Midbrain (tissue), 1 donor: ENCODE data around the gene KIF13A.
"Not testable (repeated sequence)": the region's sequence is repeated elsewhere in the genome, so short reads cannot be mapped to it uniquely, and the experiment has no call there.

Source experiments
- DNase-seq: peaks from one replicate; lab custom pipeline; 2025; lab: John Stamatoyannopoulos, UW

The KIF13A gene

GRCh38 chr6:17900011-17900410, 87.4 kb downstream of the KIF13A start:
- DNase-seq = no peak

- DNase-seq = no peak
Observed at GRCh38 chr6:17899491-17899890, 87.9 kb downstream of the KIF13A start.

- no peak for DNase-seq
Observed at GRCh38 chr6:17897681-17898080, 89.8 kb downstream of the KIF13A start.

GRCh38 chr6:17894905-17895304, 92.5 kb downstream of the KIF13A start:
- DNase-seq = no peak

- DNase-seq = no peak
Observed at GRCh38 chr6:17894191-17894590, 93.2 kb downstream of the KIF13A start.

- no peak for DNase-seq
Observed at GRCh38 chr6:17892097-17892686, 95.2 kb downstream of the KIF13A start.

GRCh38 chr6:17890309-17890708, 97.1 kb downstream of the KIF13A start:
- DNase-seq = no peak

GRCh38 chr6:17889777-17890176, 97.7 kb downstream of the KIF13A start:
- not testable (repeated sequence) for DNase-seq

- no peak for DNase-seq
Observed at GRCh38 chr6:17886891-17887290, 100.5 kb downstream of the KIF13A start.

- no peak for DNase-seq
Observed at GRCh38 chr6:17885889-17886576, 101.4 kb downstream of the KIF13A start.

GRCh38 chr6:17884498-17885478, 102.6 kb downstream of the KIF13A start:
- DNase-seq = no peak

- no peak for DNase-seq
Observed at GRCh38 chr6:17883665-17884497, 103.6 kb downstream of the KIF13A start.

- no peak for DNase-seq
Observed at GRCh38 chr6:17881085-17881858, 106.2 kb downstream of the KIF13A start.

- no peak for DNase-seq
Observed at GRCh38 chr6:17879184-17879583, 108.3 kb downstream of the KIF13A start.

GRCh38 chr6:17878734-17879133, 108.7 kb downstream of the KIF13A start:
- no peak for DNase-seq

- no peak for DNase-seq
Observed at GRCh38 chr6:17877895-17878440, 109.5 kb downstream of the KIF13A start.

GRCh38 chr6:17877196-17877894, 110.1 kb downstream of the KIF13A start:
- no peak for DNase-seq

GRCh38 chr6:17874753-17875152, 112.7 kb downstream of the KIF13A start:
- DNase-seq = no peak

- no peak for DNase-seq
Observed at GRCh38 chr6:17872908-17873307, 114.5 kb downstream of the KIF13A start.

- no peak for DNase-seq
Observed at GRCh38 chr6:17871836-17872235, 115.6 kb downstream of the KIF13A start.
